Ectodermal cell (in vitro differentiated cells): Measurements from ENCODE around the gene BABAM2.

Experiments
- H3K27ac ChIP-seq: 2 replicates; pipeline ENCODE4 v1.7.0; 2013; ENCODE audit warnings: mild to moderate bottlenecking, low read depth, low read length; ENCODE audit not compliant: insufficient read depth, poor library complexity, severe bottlenecking
- H3K27me3 ChIP-seq: 2 replicates; pipeline ENCODE4 v1.7.0; 2013; ENCODE audit warnings: mild to moderate bottlenecking, low read length; ENCODE audit not compliant: insufficient read depth, control insufficient read depth, poor library complexity, severe bottlenecking
- H3K36me3 ChIP-seq: one replicate; pipeline ENCODE4 v1.7.0; 2013; ENCODE audit warnings: low read length; ENCODE audit not compliant: control insufficient read depth, insufficient read depth
- H3K4me1 ChIP-seq: one replicate; pipeline ENCODE4 v1.7.0; 2013; ENCODE audit warnings: low read length; ENCODE audit not compliant: control insufficient read depth, insufficient read depth
- H3K4me3 ChIP-seq: 2 replicates; pipeline ENCODE4 v1.7.0; 2013; ENCODE audit warnings: low read depth, low read length, control low read depth; ENCODE audit not compliant: insufficient read depth
- H3K9me3 ChIP-seq: 2 replicates; pipeline ENCODE4 v1.7.0; 2013; ENCODE audit warnings: mild to moderate bottlenecking, low read length, moderate library complexity; ENCODE audit not compliant: control insufficient read depth
- WGBS, 2 experiments: methylation state at CpG; one replicate each; pipeline ENCODE4 v1.1.7; 2013; ENCODE audit warnings: missing lambda C conversion rate in 2 of 2; 5-methylcytosine and 5-hydroxymethylcytosine counted together

The BABAM2 gene

DNA sequence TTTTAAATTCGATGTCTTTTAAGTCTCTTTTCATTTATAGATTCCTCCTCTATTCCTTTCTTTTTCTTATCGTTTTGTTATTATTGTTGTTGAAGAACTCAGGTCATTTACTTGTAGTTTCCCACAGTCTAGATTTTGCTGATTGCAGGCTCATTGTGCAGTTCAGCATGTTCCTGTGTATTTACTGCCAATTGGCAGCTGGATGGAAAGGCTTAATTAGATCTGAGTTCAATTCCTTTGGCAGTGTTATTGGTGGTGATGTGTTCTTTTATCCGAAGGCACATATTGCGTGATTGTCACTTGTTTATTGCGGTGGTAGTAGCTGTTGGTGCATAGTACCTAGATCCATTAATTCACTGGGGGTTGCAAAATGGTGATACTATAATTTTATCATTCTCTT lies 180.7 kb downstream of the BABAM2 start:
- no peak overlapping the region for H3K4me3 ChIP-seq
- H3K4me1 ChIP-seq = no peaks in the 10 kb centered on the region
- H3K27ac ChIP-seq = no peak overlapping the region
- no peaks in the 10 kb centered on the region for H3K9me3 ChIP-seq
- H3K27me3 ChIP-seq = no peaks in the 10 kb centered on the region
- 67 to 71% methylated on average over 4 of the region's 5 CpGs for whole genome bisulfite sequencing, 2 experiments
- no peaks in the 10 kb centered on the region for H3K36me3 ChIP-seq

DNA sequence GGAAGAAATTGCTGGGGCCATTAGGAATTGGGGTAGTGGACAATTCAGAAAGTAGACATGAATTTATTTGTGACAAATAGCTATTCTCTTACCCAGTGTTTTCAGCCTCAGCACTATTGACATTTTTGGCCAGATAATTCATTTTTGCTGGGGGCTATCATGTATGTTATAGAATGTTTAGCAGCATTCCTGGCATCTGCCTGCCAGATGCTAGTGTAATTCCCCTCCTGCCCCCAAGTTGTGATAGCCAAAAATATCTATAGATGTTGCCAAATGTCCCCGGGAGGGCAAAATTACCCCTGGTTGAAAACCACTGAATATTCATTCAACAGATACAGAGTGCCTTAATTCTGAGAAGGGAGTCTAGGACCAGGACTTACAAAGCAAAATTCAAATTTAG lies 183.6 kb downstream of the BABAM2 start:
- Histone ChIP-seq H3K36me3 (no peaks in the 10 kb centered on the region), H3K9me3 (no peaks in the 10 kb centered on the region), H3K4me3 (no peak overlapping the region), H3K4me1 (no peaks in the 10 kb centered on the region), H3K27me3 (no peaks in the 10 kb centered on the region), H3K27ac (no peak overlapping the region)
- WGBS, 2 experiments = 90 to 100% methylated on average over 1 of the region's 1 CpG

DNA sequence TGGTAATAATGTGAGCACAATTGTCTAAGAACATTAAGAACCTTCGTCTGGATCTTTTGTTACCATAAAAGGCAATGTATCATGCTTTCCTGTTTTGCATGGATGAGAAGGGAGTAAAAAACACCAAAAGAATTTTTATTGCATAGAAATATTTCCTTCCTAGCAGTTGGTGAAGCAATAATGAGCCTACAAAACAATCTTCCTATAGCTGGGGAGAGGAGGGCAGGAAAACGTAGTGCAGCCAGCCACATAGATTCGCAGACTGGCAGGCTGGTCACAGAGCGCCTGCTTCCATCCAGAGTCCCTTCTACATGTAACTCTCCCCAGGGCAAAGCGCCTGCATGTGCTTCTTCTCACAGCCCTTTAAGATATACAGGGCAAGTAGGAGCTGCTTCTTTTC lies 190.4 kb downstream of the BABAM2 start:
- no peaks in the 10 kb centered on the region for H3K36me3 ChIP-seq
- no peaks in the 10 kb centered on the region for H3K9me3 ChIP-seq
- 77 to 81% methylated on average over 5 of the region's 5 CpGs for WGBS, 2 experiments
- H3K4me1 ChIP-seq = no peaks in the 10 kb centered on the region
- no peaks in the 10 kb centered on the region for H3K27me3 ChIP-seq
- H3K27ac ChIP-seq = no peak overlapping the region
- H3K4me3 ChIP-seq = no peak overlapping the region

DNA sequence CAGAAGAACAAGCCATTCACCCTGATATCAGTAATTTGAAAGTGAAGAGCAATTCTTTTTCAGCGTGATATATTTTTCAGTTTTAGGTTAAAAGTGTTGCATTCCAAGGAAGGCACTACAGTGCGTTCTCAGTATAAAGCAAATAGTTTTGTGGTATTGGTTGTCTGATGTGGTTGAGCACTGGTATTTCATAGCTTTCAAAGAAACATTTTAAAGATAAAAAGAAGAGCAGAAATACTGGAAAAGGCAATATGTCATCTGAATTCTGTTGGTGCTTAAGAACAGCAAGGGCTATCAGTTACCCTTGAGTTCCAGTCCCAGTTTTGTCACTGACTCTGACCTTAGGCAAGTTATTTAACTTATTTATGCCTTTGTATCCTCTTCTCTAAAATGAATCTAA lies 191.6 kb downstream of the BABAM2 start:
- H3K4me3 ChIP-seq = no peak overlapping the region
- no peaks in the 10 kb centered on the region for H3K27me3 ChIP-seq
- H3K36me3 ChIP-seq = no peaks in the 10 kb centered on the region
- no peaks in the 10 kb centered on the region for H3K9me3 ChIP-seq
- H3K4me1 ChIP-seq = no peaks in the 10 kb centered on the region
- WGBS, 2 experiments = 84 to 95% methylated on average over 2 of the region's 2 CpGs
- no peak overlapping the region for H3K27ac ChIP-seq

DNA sequence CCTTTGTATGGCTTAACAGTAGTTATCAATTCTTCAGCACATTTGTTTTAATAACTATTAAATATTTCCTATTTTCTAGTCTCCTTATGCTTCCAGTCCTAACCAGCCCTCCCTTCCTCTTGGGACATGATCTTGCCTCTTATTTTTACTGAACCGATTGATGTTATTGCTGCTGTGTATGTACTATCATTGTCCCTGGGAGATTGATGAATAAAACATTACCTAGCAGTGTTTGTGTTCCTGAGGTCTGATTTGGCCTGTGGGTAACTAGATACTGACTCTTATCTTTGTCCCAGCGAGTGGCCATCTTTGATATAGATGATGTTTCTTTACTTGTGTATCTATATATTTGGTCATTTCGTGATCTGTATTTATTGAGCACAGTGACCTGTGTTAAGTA lies 192.9 kb downstream of the BABAM2 start:
- H3K4me1 ChIP-seq = no peaks in the 10 kb centered on the region
- H3K36me3 ChIP-seq = no peaks in the 10 kb centered on the region
- WGBS, 2 experiments = 87 to 94% methylated on average over 2 to 3 of the region's 3 CpGs
- no peaks in the 10 kb centered on the region for H3K27me3 ChIP-seq
- no peak overlapping the region for H3K27ac ChIP-seq
- no peak overlapping the region for H3K4me3 ChIP-seq
- no peaks in the 10 kb centered on the region for H3K9me3 ChIP-seq

DNA sequence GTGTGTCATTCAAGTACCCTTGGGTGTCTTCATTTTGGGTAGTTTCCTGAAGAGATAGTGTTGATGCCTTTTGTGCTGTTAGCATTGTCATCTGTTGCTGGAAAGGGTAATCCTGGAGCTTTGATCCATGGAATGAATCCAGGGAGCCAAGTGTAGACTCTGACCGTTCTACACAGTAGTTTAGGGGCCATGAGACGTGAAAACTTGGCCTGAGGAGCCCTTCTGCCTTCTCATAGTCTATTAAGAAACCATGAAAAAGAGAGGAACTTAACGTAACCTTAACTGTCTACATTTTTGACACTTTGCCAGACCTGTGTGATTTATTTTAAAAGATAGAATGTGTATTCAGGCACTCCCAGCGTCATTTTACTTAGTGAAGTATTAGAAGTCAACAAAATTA lies 194.0 kb downstream of the BABAM2 start:
- H3K36me3 ChIP-seq = no peaks in the 10 kb centered on the region
- no peaks in the 10 kb centered on the region for H3K27me3 ChIP-seq
- no peaks in the 10 kb centered on the region for H3K4me1 ChIP-seq
- 84 to 93% methylated on average over 3 to 4 of the region's 4 CpGs for WGBS, 2 experiments
- H3K9me3 ChIP-seq = no peaks in the 10 kb centered on the region
- no peak overlapping the region for H3K27ac ChIP-seq
- H3K4me3 ChIP-seq = no peak overlapping the region

DNA sequence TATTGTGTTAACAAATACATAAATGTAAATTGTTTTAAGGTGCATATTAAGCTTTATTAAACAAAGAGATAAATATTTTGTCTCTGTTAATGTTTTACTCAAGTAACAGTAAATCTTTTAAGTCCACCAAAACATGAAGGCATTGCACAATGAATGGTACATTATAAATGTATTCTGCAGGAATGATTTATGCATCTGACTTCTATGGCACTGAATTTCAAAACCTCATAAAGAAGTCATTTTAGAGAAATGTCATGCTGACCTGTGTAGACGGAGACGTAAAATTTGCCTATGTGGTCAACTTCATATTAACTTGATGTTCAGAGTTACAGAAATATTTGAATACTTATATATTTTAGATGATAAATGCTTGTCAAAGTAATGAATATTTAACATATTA lies 194.7 kb downstream of the BABAM2 start:
- Histone ChIP-seq H3K4me3 (no peak overlapping the region), H3K4me1 (no peaks in the 10 kb centered on the region), H3K27me3 (no peaks in the 10 kb centered on the region), H3K36me3 (no peaks in the 10 kb centered on the region), H3K27ac (no peak overlapping the region), H3K9me3 (no peaks in the 10 kb centered on the region)
- 100% methylated on average over 2 of the region's 2 CpGs; no CpG with 5 or more reads in 1 of the 2 experiments for WGBS, 2 experiments

DNA sequence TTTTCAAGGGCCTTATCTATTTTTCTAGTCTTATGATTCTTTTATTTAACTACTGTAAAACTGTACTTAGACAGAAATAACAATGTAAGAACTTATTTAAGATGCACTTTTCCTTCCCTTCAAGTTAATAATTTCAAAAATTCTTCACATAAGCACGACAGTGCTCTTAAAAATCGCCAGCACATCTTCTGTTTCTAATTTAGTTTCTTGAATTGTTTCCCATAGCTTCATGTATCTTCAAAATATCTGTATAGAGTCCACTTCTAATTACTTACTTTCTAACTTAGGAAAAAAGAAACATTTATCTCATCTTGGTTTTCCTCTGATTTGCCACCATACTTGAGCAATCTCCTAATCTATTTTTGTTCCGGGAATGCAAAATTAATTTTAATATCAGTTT lies 196.1 kb downstream of the BABAM2 start:
- no peak overlapping the region for H3K4me3 ChIP-seq
- H3K27ac ChIP-seq = no peak overlapping the region
- no peaks in the 10 kb centered on the region for H3K4me1 ChIP-seq
- H3K36me3 ChIP-seq = no peaks in the 10 kb centered on the region
- WGBS, 2 experiments = 91 to 98% methylated on average over 3 of the region's 3 CpGs
- H3K9me3 ChIP-seq = no peaks in the 10 kb centered on the region
- no peaks in the 10 kb centered on the region for H3K27me3 ChIP-seq

DNA sequence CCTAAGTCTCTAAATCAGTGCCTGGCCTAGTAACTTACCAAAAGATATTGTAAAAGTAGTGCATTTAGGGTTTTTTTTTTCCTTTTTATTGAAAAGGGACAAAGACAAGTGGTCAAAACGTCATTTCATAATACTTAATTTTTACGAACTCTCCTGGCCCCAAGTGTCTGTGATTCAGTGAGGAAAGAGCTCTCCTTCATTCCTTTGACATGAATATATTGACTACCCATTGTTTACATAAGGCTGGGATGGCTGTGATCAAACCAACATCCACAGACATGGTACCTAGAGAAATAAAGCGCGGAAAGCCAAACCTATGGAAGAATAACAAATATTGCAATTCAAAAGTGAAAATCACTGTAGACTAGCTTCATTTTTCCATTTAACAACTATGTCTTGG lies 198.4 kb downstream of the BABAM2 start:
- Histone ChIP-seq H3K4me1 (no peaks in the 10 kb centered on the region), H3K9me3 (no peaks in the 10 kb centered on the region), H3K36me3 (no peaks in the 10 kb centered on the region), H3K4me3 (no peak overlapping the region), H3K27ac (no peak overlapping the region), H3K27me3 (no peaks in the 10 kb centered on the region)
- 95 to 96% methylated on average over 3 to 4 of the region's 4 CpGs for WGBS, 2 experiments

DNA sequence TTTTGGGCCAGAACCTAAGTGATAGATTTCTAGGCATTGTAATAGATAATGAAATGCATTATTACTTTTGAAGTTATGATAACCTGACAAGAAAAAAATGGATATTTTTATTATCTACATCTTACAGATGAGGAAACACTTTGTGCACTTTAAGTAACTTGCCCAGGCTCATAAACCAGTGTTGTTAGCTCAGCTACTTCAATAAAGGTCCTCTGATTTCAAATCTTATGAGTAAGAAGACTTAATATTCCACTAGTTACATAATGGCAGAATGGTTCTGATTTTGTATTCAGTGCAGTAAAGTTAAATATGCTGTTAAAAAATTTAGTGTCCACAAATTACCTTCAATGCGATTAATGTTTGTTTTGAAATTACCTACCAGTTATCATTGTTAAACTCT lies 199.0 kb downstream of the BABAM2 start:
- Histone ChIP-seq H3K4me3 (no peak overlapping the region), H3K4me1 (no peaks in the 10 kb centered on the region), H3K27me3 (no peaks in the 10 kb centered on the region), H3K27ac (no peak overlapping the region), H3K9me3 (no peaks in the 10 kb centered on the region), H3K36me3 (no peaks in the 10 kb centered on the region)
- 86 to 100% methylated on average over 1 of the region's 1 CpG for WGBS, 2 experiments

DNA sequence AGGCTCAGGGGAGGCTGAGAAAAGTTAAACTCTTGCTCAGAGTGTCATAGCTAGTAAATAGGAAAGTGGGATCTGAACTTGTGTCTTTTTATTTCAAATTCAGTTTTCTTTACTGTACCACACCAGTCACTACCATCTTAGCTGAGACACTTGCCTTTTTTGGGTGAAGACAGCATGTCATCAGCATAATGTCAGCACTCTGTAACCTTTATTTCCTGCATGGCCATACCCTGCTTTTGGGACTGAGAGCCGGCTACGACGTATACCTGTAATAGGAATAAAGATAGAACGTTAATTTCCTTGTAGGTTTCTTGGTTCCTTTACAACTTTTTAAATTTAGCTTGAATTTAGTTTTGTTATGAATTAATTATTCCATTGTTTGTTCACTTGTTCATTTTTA lies 202.8 kb downstream of the BABAM2 start:
- Histone ChIP-seq H3K27me3 (no peaks in the 10 kb centered on the region), H3K36me3 (no peaks in the 10 kb centered on the region), H3K27ac (no peak overlapping the region), H3K4me1 (no peaks in the 10 kb centered on the region), H3K9me3 (no peaks in the 10 kb centered on the region), H3K4me3 (no peak overlapping the region)
- 92 to 94% methylated on average over 3 to 4 of the region's 4 CpGs for WGBS, 2 experiments
